Left colon (tissue), 2 donors: ENCODE results near the gene DCUN1D1. TPM values are rescaled to one million over a fixed set of nuclear protein-coding genes. Genes with fewer than 3 reads are reported as not detected.

Experiments used
- ATAC-seq: fragments of 200-7000 bp; cut with Tn5 transposase; one replicate; pipeline ENCODE4 v1.9.1; 2020; ENCODE audit warnings: mild to moderate bottlenecking, moderate library complexity
- DNase-seq, 2 donors: peaks; one replicate each; pipeline ENCODE4 v3.0.0-alpha.2; 2020
- intact Hi-C, 2 donors: fragments of 100-400 bp; cut with DNase I in 1 of 2; cut with micrococcal nuclease in 1 of 2; formaldehyde crosslinking; loops; one replicate each; pipeline versions ENCODE4 v1.11.2 to v1.14.0; 2022; cut with DNase I, micrococcal nuclease
- total RNA-seq, 2 donors: library from RNA; stranded (reverse); fragmentation: NEBNext Ultra II Directional; extraction: Animal tissue kit (Norgen Biotek cat#: 25700); gene quantifications; one replicate each; pipeline ENCODE4 v1.2.1, GENCODE V29; 2021
- donor health status: DM: no; HTN: no; CAD: no.
- donor health status: DM: yes; HTN: yes; CAD: no.

Gene DCUN1D1
- total RNA-seq, 2 donors from 2014 or later: 44.0 to 52.6 TPM

DNA sequence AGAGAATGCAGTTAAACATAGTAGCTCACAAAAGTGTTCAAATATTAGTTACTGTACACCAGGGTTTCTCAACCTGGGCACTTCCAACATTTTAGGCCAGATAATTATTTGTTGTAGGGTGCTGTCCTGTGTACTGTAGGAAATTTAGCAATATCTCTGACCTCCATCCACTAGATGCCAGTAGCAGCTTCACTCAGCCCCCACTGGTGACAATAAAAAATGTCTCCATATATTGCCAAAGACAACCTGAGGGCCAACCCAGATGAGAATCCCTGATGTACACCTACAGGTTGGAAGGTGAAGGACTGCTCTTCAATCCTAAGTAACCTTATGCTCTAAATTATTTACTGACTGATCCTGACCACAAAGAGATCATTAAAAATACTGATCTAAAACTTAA lies 32.5 kb downstream of the DCUN1D1 start:
- ATAC-seq (peak; percentile 33), DNase-seq (no peak)
- intact Hi-C loops: no loop called here

DNA sequence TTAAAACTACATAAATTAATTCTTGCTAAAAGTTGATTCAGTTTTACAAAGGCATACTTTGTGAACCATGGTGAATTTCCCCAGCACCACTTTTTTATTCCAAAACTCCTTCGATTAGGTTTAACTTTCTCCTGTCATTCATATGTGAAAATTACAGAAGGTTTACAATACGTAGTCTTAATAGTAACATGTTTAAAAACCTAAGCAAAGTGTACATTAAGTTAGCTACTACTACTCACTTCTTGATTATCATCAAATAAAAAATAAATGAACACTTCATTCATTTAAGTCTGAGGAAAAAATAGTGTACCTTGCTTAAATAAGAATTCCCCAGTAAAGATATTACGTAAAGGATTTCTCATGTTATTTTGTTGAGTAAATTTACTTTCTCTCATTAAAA lies 38.6 kb downstream of the DCUN1D1 start:
- intact Hi-C loops: no loop called here
- no peak for DNase-seq
- ATAC-seq: no peak

GRCh38 chr3:182940266-182940808 lies 40.0 kb downstream of the DCUN1D1 start:
- DNase-seq (no peak), ATAC-seq (no peak)
- intact Hi-C loops: no loop called here

GRCh38 chr3:182937293-182938051 lies 42.9 kb downstream of the DCUN1D1 start:
- DNase-seq: no peak
- intact Hi-C loops: no loop called here
- ATAC-seq: no peak

DNA sequence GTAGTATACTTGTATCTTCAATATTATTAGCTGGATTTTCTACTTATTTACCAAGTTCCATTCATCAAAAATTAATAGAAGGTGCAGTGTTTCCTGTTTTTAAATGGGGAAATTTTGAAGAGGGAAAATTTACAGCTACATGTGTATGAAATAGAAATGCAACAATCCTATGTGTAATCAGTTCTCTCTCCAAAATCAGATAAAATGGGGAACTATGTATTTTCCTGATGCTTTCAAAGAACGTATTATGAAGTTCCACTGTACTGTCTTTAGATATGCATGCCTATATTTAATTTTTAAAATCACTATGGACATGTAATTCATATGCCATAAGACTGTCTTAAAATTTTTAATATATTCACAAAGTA lies 43.4 kb downstream of the DCUN1D1 start:
- DNase-seq (no peak), ATAC-seq (no peak)
- intact Hi-C loops: no loop called here

DNA sequence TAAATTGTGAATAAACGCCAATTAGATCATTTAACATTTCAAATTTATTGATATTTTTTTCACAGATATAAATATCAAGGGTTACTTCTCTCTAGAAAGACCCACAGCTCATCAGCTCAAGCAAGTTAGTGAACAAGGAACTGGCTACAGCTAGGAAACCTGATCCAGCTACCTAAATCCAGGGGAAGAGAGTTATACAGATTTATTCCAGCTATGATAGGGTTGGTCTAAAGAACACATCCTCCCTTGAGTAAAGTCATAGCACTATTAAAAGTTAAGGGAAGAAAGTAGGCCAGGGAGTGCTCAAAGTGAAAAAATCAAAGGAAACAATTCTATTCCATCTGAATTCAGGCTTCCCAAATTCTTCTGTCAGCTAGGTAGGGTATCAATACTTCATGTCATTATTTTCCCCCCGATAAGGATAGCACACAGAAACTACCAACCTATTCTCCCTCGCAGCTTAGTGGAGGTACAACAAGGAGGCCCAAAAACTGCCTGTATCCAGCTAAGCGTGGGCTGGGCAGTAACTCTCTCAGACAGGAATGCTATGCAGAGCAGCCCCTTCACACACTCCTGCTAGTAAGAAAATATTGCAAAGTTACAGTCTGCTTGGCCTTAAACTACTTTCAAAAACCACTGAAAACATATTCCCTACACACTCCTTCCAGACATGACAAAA lies 44.0 kb downstream of the DCUN1D1 start:
- ATAC-seq: no peak
- intact Hi-C loops: no loop called here
- no peak for DNase-seq

DNA sequence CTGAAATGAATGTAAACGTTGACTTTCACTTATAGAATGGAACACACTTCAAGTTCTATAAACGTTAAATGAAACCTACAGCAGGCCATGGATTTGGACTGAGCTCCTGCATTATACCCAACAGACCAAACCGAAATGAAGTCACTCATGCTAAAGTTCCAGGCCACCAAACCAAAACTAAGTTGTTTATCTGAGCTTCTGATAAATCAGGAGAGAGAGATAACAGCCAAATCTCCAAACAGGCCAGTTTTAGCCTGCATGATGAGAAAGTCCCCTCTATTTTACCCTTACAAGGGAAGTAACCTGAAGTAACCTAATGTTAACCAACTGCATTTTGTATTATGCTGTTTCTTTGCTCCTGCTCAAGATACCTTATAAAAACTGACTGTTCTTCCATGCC lies 44.5 kb downstream of the DCUN1D1 start:
- intact Hi-C loops: no loop called here
- ATAC-seq (no peak), DNase-seq (no peak)

- ATAC-seq: no peak
- intact Hi-C loops: no loop called here
- DNase-seq: no peak
Observed at GRCh38 chr3:182925944-182926337, 54.4 kb downstream of the DCUN1D1 start.

GRCh38 chr3:182925330-182925943 lies 54.9 kb downstream of the DCUN1D1 start:
- intact Hi-C loops: no loop called here
- peak; percentile 18 for ATAC-seq
- no peak for DNase-seq

- ATAC-seq: no peak
- intact Hi-C loops: no loop called here
- no peak for DNase-seq
Observed at GRCh38 chr3:182921665-182922355, 58.5 kb downstream of the DCUN1D1 start.

- peak; percentile 56 for ATAC-seq
- DNase-seq: no peak
- intact Hi-C loops: no loop called here
Observed at GRCh38 chr3:182920515-182921084, 59.7 kb downstream of the DCUN1D1 start.

GRCh38 chr3:182919866-182920357 lies 60.4 kb downstream of the DCUN1D1 start:
- intact Hi-C loops: no loop called here
- DNase-seq: no peak
- ATAC-seq: no peak

DNA sequence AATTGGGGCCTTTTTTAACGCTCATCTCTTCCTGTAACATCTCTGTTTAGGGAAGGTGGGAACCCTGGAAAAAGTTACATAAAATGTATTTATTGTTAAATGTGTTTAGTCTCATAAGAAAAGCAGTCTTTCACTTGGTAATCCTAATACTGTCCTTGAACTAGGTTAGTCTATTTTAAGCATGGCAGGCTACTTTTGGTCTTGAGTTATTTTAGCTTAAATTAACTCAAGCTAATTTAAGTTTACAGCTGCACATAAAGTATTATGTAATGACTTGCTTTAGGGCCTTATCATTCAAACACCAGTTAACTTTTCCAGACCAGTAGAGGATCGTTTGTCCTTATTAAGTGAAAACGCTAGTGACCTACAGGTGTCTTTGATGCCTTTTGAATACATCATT lies 63.2 kb downstream of the DCUN1D1 start:
- ATAC-seq (no peak), DNase-seq (no peak)
- intact Hi-C loops: no loop called here

- ATAC-seq (no peak), DNase-seq (no peak)
- intact Hi-C loops: no loop called here
Observed at GRCh38 chr3:182914341-182914740, 66.0 kb downstream of the DCUN1D1 start.

DNA sequence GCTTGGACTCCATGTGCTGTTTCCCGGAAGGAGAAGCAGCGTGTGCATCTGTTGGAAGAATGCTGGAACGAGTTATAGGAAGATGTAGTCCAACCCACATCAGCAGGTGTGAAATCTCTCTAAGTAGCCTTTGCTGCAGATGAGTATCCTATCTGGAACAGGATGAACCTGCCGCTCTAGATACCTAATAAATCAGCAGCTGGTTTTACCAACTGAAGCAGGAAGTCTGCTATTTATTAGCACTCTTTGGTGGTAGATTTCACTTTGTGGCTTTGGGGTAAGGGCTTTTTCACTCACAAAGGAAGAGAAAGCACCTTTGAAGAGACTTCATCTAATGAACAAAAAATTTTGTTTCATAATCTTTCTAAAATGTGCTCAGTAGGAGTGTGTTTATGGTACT lies 66.4 kb downstream of the DCUN1D1 start:
- intact Hi-C loops: no loop called here
- DNase-seq (no peak), ATAC-seq (no peak)

GRCh38 chr3:182912474-182912873 lies 67.9 kb downstream of the DCUN1D1 start:
- intact Hi-C loops: no loop called here
- ATAC-seq: no peak
- no peak for DNase-seq

DNA sequence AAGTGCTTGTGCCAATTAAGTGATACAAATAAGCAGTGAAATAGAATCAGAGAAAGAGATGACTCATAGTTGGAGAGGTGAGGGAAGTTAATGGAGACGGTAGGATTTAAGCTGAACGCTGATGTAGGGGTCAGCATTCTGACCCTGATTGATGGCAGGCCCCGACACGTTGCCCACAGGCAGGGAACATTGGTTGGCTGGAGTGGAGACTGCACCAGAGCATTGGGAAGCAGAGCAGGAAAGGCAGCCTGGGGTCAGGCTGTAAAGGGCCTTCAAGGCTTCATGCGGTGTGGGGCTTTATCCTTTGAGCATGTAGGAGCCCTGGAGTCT lies 68.6 kb downstream of the DCUN1D1 start:
- DNase-seq (no peak), ATAC-seq (no peak)
- intact Hi-C loops: no loop called here

- ATAC-seq: no peak
Observed at GRCh38 chr3:182910936-182911781, 69.2 kb downstream of the DCUN1D1 start.

More at GRCh38 chr3:182910936-182911781, 69.2 kb downstream of the DCUN1D1 start:
- intact Hi-C loops: no loop called here
- no peak for DNase-seq
